Nephron (organoid): ENCODE measurements around the gene TMEM178A.

Experiments
- H3K27ac Mint-ChIP-seq, 3 experiments: 2 replicates each; pipeline ENCODE4 v1.8.0; 2020; ENCODE audit warnings: mixed read lengths in 3 of 3, mild to moderate bottlenecking in 2 of 3, moderate library complexity in 1 of 3
- H3K27me3 Mint-ChIP-seq: 2 replicates; pipeline ENCODE4 v1.8.0; 2021; ENCODE audit warnings: low read depth, mild to moderate bottlenecking, moderate library complexity, mixed read lengths
- H3K36me3 Mint-ChIP-seq: 2 replicates; pipeline ENCODE4 v1.8.0; 2020; ENCODE audit warnings: low read depth, mixed read lengths
- H3K4me1 Mint-ChIP-seq: 2 replicates; pipeline ENCODE4 v1.8.0; 2020; ENCODE audit warnings: mixed read lengths
- H3K4me3 Mint-ChIP-seq, 3 experiments: 2 replicates each; pipeline ENCODE4 v1.8.0; 2020; ENCODE audit warnings: mild to moderate bottlenecking in 3 of 3, mixed read lengths in 3 of 3, moderate library complexity in 2 of 3
- H3K9me3 Mint-ChIP-seq: 2 replicates; pipeline ENCODE4 v1.8.0; 2020; ENCODE audit warnings: mixed read lengths
- CTCF ChIP-seq, 3 experiments: fragments of 200-600 bp; sonication (generic); IDR thresholded peaks; one replicate each; pipeline ENCODE4 v1.5.0; 2021; ENCODE audit warnings: antibody characterized with exemption in 3 of 3; ENCODE audit not compliant: unreplicated experiment in 3 of 3

The TMEM178A gene

DNA sequence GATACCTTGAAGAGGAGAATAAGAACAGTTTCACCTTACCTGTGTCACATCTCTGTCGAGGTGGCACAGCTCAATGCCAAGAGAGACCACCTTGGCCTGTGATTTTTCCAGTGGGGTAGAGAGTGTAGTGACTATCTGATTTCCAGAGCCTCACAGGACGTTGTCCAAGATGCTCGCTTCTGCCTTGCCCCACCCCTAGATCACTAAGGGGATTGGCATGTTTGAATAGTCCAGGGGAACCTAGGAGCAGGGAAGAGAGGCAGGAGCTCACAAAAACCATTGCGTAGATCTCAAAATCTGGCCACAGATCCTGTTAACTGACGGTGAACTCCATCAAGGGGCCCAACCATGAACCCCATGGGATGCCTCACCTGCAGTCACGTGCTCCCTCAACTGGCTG, 24.2 kb downstream of the TMEM178A start:
- H3K4me3 Mint-ChIP-seq = no peak overlapping the region
- H3K27ac Mint-ChIP-seq = no peak overlapping the region
- H3K27me3 Mint-ChIP-seq = no peaks in the 10 kb centered on the region
- peaks cover 5% of the 10 kb centered on the region for H3K36me3 Mint-ChIP-seq
- no peaks in the 10 kb centered on the region for H3K4me1 Mint-ChIP-seq
- TF ChIP-seq CTCF (IDR thresholded peaks at IDR 0.05; ENCODE audit: unreplicated experiment in 3 of 3) = no peak
- peaks cover 12% of the 10 kb centered on the region for H3K9me3 Mint-ChIP-seq

DNA sequence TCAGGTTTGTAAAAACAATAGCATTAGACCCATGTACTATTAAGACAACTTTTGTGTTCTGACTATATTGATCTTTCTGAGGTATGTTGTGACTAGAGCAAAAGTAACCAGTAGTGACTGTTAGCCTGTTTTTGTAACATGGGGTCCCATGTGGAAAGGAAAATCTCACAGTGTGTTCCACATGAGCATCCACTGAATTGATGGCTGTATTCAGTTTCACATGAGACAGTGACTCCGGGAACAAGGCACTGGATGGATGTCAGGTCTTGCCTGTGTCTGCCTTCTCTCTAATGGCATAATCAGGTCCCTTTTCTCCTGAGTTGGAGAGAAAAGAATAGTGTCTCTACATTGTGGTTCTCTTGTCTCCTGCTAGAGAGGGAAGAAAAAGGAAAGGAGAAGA, 27.5 kb downstream of the TMEM178A start:
- Mint-ChIP-seq H3K27ac (peak overlapping the region in 1 of 3 experiments; percentile 3), H3K9me3 (peaks cover 12% of the 10 kb centered on the region), H3K4me3 (no peak overlapping the region), H3K4me1 (peaks cover 24% of the 10 kb centered on the region), H3K36me3 (peaks cover 5% of the 10 kb centered on the region), H3K27me3 (no peaks in the 10 kb centered on the region)
- no peak for TF ChIP-seq CTCF (IDR thresholded peaks at IDR 0.05; ENCODE audit: unreplicated experiment in 3 of 3)

DNA sequence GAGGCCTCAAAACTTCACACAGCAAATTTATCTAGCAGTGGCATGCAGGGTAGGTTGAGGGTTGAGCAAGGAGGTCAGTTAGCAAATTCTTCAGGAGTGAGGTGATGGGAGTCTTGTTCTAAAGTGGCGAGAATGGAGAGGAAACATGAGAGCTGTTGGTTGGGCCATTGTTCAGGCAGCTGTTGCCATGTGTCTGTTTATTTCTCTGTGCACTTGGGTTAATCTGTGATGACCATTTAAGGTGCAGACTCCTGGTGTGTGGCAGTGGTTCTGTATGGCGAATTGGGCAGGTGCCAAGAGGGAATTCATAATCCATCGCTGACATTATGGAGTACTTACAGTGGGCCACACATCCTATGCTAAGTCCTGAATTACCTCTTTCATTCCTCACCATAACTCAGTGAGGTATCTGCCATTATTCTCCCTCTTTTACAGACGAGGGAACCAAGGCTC, 30.4 kb downstream of the TMEM178A start:
- H3K36me3 Mint-ChIP-seq = peaks cover 14% of the 10 kb centered on the region
- H3K27ac Mint-ChIP-seq = peak overlapping the region; percentile 34 to 62 (median 34)
- no peak overlapping the region for H3K4me3 Mint-ChIP-seq
- H3K9me3 Mint-ChIP-seq = peaks cover 16% of the 10 kb centered on the region
- TF ChIP-seq CTCF (IDR thresholded peaks at IDR 0.05; ENCODE audit: unreplicated experiment in 3 of 3) = no peak
- H3K27me3 Mint-ChIP-seq = no peaks in the 10 kb centered on the region
- H3K4me1 Mint-ChIP-seq = peaks cover 24% of the 10 kb centered on the region

GRCh38 chr2:39696838-39697237, 31.1 kb downstream of the TMEM178A start:
- peaks cover 24% of the 10 kb centered on the region for H3K4me1 Mint-ChIP-seq
- peaks cover 21% of the 10 kb centered on the region for H3K9me3 Mint-ChIP-seq
- H3K4me3 Mint-ChIP-seq = no peak overlapping the region
- no peaks in the 10 kb centered on the region for H3K27me3 Mint-ChIP-seq
- peak; percentile 32 to 41 (median 35) for TF ChIP-seq CTCF (IDR thresholded peaks at IDR 0.05; ENCODE audit: unreplicated experiment in 3 of 3)
- H3K36me3 Mint-ChIP-seq = peaks cover 21% of the 10 kb centered on the region
- H3K27ac Mint-ChIP-seq = peak overlapping the region; percentile 34 to 62 (median 34)

- H3K4me3 Mint-ChIP-seq = no peak overlapping the region
- peaks cover 22% of the 10 kb centered on the region for H3K36me3 Mint-ChIP-seq
- peaks cover 24% of the 10 kb centered on the region for H3K4me1 Mint-ChIP-seq
- peak overlapping the region; percentile 34 to 62 (median 34) for H3K27ac Mint-ChIP-seq
- TF ChIP-seq CTCF (IDR thresholded peaks at IDR 0.05; ENCODE audit: unreplicated experiment in 3 of 3) = no peak
- no peaks in the 10 kb centered on the region for H3K27me3 Mint-ChIP-seq
- peaks cover 23% of the 10 kb centered on the region for H3K9me3 Mint-ChIP-seq
Observed at GRCh38 chr2:39697454-39697853, 31.7 kb downstream of the TMEM178A start.

DNA sequence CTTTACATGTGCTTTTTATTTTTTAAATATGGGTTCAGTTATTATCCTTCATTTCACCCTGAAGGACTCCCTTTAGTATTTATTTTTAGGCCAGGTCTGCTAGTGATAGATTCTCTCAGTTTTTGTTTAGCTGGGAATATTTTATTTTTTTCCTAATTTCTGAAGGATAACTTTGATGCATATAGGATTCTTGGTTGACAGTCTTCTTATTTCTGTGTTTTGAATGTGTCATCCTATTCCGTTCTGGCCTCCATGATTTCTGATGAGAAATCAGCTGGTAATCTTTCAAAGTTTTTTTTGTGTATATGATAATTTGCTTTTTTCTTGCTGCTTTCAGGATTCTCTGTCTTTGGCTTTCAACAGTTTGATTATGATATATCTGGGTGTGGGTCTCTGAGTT, 35.4 kb downstream of the TMEM178A start:
- no peaks in the 10 kb centered on the region for H3K27me3 Mint-ChIP-seq
- H3K9me3 Mint-ChIP-seq = peaks cover 23% of the 10 kb centered on the region
- peaks cover 14% of the 10 kb centered on the region for H3K4me1 Mint-ChIP-seq
- H3K27ac Mint-ChIP-seq = no peak overlapping the region
- H3K4me3 Mint-ChIP-seq = no peak overlapping the region
- TF ChIP-seq CTCF (IDR thresholded peaks at IDR 0.05; ENCODE audit: unreplicated experiment in 3 of 3) = no peak
- H3K36me3 Mint-ChIP-seq = peaks cover 26% of the 10 kb centered on the region
